Pons (tissue), 1 donor: Measurements from ENCODE around the gene SIPA1L3.
"Not testable (repeated sequence)": the region's sequence is repeated elsewhere in the genome, so short reads cannot be mapped to it uniquely, and the experiment has no call there.

Source experiments
- DNase-seq: peaks from one replicate; pipeline ENCODE4 v3.0.0-alpha.2; 2016; ENCODE audit warnings: low spot score

Gene SIPA1L3, protein sequence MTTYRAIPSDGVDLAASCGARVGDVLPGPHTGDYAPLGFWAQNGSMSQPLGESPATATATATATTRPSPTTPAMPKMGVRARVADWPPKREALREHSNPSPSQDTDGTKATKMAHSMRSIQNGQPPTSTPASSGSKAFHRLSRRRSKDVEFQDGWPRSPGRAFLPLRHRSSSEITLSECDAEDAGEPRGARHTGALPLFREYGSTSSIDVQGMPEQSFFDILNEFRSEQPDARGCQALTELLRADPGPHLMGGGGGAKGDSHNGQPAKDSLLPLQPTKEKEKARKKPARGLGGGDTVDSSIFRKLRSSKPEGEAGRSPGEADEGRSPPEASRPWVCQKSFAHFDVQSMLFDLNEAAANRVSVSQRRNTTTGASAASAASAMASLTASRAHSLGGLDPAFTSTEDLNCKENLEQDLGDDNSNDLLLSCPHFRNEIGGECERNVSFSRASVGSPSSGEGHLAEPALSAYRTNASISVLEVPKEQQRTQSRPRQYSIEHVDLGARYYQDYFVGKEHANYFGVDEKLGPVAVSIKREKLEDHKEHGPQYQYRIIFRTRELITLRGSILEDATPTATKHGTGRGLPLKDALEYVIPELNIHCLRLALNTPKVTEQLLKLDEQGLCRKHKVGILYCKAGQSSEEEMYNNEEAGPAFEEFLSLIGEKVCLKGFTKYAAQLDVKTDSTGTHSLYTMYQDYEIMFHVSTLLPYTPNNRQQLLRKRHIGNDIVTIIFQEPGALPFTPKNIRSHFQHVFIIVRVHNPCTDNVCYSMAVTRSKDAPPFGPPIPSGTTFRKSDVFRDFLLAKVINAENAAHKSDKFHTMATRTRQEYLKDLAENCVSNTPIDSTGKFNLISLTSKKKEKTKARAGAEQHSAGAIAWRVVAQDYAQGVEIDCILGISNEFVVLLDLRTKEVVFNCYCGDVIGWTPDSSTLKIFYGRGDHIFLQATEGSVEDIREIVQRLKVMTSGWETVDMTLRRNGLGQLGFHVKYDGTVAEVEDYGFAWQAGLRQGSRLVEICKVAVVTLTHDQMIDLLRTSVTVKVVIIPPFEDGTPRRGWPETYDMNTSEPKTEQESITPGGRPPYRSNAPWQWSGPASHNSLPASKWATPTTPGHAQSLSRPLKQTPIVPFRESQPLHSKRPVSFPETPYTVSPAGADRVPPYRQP (N-terminal part only)

DNA sequence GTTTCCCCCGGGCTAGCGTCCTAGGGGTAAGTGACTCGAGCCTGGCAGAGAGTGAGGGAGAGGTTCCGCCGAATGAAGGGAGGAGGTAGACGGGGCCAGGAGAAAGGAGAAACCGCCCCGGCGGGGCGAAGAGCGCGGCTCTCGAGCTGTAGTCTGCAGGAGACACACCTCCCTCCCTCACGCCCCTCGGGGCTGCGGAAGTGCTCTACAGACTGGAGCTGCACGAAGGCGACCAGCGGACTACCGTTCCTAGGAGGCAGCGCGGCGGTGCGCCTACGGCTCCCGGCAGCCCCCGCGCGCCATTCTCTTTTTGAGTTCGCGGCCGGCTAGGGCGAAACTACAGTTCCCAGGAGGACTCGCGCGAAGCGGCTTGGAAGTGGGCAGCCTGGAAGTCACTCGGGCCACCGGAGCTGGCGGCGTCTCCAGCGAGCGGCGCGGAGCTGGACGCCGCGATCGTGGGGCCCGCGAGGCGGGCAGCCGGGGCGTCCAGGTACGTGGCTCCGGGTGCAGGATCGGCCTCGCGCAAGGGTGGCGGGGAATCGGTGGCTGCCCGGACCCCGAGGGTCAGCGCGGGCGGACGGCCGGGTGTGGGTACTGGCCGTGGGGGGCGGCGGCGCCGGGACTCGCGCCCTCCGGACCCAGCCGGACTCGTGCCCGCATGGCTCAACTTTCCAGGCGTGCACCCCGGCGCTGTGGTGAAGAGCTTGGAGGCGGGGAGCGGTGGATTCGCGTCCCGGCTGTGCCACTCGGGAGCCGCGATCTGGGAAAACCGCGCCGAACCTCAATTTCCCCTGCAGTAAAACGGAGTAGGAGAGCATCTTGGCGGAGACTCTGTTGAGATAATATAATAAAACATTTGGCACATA, at the start of gene SIPA1L3:
Gene SIPA1L3 (plus strand): TSS at position 340 of the 866 bp plus-strand sequence. CDS start 174,358 bp downstream, outside the sequence.
- peak; percentile 94 for DNase-seq

DNA sequence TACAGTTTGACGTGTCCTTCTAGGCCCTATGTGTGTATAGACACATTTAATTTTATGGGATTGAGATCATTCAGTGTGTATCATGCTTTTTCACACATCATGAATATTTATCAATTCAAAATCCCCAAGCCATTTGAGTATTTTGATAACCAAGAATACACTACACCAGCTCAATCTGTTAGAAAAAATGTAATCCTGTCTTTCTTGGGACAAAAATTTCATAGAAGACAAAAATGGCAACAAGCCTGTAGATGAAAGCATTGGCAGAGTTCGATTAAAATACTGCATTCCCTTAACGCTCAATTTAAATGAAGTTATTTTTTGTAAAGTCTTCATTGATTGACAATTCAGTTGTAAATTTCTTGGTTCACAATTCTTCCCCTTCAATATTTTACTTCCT, 42.5 kb upstream of the SIPA1L3 start:
- DNase-seq, result no peak

DNA sequence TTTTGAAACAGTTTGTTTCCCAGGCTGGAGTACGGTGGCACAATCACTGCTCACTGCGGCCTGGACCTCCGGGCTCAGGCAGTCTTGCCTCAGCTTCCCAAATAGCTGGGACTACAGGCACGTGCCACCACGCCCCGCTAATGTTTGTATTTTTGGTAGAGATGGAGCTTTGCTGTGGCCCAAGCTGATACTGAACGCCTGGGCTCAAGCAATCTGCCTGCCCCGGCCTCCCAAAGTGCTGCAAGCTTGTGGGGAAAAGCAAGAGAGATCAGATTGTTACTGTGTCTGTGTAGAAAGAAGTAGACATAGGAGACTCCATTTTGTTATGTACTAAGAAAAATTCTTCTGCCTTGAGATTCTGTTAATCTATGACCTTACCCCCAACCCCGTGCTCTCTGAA, 41.1 kb upstream of the SIPA1L3 start:
- not testable (repeated sequence) for DNase-seq

DNA sequence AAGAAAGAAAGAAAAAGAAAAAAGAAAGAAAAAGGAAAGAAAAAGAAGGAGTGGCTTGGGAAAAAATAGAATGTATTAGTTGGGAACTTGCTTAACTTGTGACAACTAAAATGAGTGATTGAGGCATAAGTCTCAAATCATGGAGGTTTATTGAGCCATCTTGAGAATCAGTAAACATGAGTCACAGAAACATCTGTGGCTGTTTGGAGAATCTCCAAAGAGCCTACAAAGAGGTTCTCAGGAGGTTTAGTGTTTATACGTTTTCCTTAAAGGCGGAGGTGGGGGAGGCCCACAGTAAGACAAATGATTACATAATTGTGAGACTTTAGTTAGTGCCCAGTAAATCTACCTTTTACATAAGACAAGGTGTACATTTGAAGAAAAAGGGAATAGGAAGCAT, 39.2 kb upstream of the SIPA1L3 start:
- no peak for DNase-seq

DNA sequence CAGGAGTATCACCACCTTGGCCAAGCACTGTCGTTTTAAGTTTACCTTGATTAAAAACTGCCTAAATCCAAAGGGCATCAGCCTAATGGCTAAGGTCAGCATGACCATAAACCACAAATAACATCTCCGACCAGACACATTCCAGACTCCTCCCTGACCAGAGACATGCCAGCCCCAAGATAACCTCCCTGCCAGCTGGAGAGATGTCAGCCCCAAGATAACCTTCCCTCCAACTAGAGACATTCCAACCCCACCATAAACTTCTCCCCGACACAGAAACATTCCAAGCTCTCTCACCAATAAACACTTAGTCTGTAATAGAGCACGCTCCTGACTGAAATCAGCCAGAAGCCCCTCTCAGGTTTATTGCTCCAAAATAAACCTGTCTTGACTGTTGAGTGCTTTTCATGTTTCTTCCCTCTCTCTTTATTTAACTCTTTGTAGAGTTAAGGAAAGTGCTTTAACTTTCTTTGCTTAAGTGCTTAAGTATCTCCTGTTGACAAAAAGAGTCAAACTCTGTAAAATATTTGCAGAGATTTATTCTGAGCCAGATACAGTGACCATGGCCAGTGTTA, 37.2 kb upstream of the SIPA1L3 start:
- no peak for DNase-seq

- no peak for DNase-seq
Observed at GRCh38 chr19:37872383-37872782, 34.6 kb upstream of the SIPA1L3 start.

- no peak for DNase-seq
Observed at GRCh38 chr19:37874784-37875183, 32.2 kb upstream of the SIPA1L3 start.

- DNase-seq, result no peak
Observed at GRCh38 chr19:37876032-37876431, 31.0 kb upstream of the SIPA1L3 start.

- DNase-seq, result no peak
Observed at GRCh38 chr19:37877147-37877546, 29.9 kb upstream of the SIPA1L3 start.

DNA sequence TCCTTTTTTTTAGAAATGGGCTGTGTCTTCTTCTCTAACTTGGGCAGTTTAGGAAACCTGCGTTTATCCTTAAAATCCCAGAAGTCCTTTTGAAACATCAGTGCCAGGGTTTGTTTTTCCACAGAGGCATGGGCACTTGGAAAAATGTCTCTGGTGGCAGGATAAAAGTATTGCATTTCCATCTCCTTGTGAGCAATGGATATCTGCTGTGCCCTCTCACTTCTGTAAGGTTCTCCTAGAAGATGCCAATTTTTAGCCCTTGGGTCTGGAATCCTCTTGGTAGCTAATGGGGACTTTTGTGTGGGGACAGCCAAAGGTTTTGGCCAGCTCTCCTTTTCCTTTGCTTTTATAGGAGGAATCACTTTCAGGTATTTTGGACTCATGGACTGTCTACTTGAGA, 21.6 kb upstream of the SIPA1L3 start:
- DNase-seq, result no peak

DNA sequence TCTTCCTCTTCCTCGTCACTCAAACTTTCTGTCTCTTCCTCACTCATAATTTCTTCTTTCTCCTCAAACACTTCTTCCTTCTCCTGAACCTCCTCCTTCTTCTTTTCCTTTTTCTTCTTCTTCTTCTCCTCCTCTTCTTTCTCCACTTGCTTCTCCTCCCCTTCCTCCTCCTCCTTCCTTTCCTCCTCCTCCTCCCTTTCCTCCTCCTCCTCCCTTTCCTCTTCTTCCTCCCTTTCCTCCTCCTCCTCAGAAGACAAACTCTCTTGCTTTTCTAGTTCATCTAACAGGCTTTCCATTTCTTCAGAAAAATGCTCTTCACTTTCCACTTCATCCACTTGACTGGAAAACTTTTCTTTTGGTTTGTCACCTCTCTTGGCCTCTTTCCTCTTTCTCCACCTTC, 20.4 kb upstream of the SIPA1L3 start:
- no peak for DNase-seq

DNA sequence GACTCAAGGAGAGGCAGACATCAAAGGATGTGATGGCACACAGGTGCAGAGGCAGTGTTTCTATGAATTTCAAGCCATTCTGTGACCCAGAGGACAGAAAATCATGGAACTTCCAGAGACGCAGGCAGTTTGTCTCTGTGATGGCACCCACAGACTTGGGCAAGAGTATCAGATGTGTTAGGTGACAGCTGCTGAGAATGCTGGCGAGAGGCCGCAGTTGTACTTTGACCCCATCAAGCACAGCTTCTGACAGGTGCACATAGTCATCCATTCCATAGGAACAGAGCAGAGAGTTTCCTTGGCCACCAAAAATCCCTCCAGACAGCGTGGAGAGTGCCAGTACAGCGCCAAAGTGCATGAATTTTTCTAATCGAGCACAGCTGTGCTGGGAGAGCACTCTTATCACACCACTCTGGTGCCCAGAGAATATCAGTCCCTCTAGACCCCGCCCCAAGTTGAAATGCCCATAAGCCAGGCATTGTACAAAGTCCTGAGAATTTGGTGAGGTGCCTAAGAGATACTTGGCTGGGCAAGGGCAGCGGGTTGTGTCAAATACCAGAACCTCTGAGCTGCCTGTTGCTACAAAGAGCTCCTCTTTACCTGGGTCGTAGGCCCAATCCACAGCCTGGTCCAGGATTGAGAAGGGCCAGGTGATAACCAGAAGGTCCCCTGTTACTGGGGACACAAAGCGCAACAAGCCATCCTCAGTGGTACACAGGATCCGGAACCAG, 13.0 kb upstream of the SIPA1L3 start:
- no peak for DNase-seq

DNA sequence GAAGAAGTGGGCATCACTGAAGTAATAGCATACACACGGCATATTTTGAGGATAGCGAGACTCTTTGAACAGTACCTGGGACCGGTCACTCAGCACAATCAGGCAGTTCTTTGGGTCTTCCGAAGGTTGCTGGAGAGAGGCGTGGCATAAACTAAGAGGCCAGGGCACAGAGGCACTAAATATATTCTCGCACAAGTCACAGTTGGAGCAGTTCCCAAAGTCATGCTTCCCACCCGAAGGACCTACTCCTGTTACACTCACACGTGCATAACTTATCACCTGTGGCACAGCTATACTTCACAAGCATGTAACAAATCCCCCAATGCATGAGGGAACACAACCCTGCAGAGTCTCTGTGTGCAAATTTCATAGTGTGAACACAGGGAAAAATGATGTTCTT, 10.8 kb upstream of the SIPA1L3 start:
- DNase-seq, result no peak

GRCh38 chr19:37899453-37899852, 7.6 kb upstream of the SIPA1L3 start:
- no peak for DNase-seq

GRCh38 chr19:37899966-37900365, 7.0 kb upstream of the SIPA1L3 start:
- no peak for DNase-seq

- DNase-seq, result peak; percentile 80
Observed at GRCh38 chr19:37902668-37903067, 4.3 kb upstream of the SIPA1L3 start.

GRCh38 chr19:37903096-37903495, 3.9 kb upstream of the SIPA1L3 start:
- DNase-seq, result no peak

GRCh38 chr19:37905946-37906868, 801 bp upstream of the SIPA1L3 start, which contains the start of gene WDR87:
TSS of gene WDR87 (minus strand) at chr19:37906594. CDS start at chr19:37898239, 8,355 bp downstream.
- DNase-seq, result no peak
